ENCODE results near the gene ARPC4.

ARPC4 gene

DNA sequence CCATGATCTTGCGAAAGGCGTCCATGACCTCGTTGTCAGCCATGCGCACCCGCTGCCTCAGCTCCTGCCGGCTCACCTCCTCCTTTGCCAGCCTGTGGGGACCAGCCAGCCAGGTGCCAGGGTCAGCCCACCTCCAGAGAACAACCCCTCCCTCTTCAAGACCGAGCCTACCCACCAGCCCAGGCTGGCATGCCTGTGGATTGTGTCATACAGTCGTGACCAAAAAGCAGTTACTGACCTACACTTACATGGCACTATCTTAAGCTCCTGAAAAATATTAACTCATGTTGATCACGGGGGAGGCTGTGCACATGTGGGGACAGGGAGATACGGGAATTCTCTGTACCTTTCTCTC, 12.4 kb upstream of the ARPC4 start:
- H3K4me3 ChIP-seq (ENCODE audit: low read length) = no peak overlapping the region
- DNase-seq (ENCODE audit: low read depth) = no peak
- TF ChIP-seq CTCF (conservative IDR thresholded peaks at IDR 0.05; ENCODE audit: low read length) = no peak

- TF ChIP-seq CTCF (conservative IDR thresholded peaks at IDR 0.05; ENCODE audit: low read length) = no peak
- H3K4me3 ChIP-seq (ENCODE audit: low read length) = no peak overlapping the region
- DNase-seq (ENCODE audit: low read depth) = no peak
Measured at GRCh38 chr3:9780910-9781309, 12.0 kb upstream of the ARPC4 start.

- no peak overlapping the region for H3K4me3 ChIP-seq (ENCODE audit: low read length)
- DNase-seq (ENCODE audit: low read depth) = no peak
- no peak for TF ChIP-seq CTCF (conservative IDR thresholded peaks at IDR 0.05; ENCODE audit: low read length)
Measured at GRCh38 chr3:9781551-9781950, 11.3 kb upstream of the ARPC4 start.

DNA sequence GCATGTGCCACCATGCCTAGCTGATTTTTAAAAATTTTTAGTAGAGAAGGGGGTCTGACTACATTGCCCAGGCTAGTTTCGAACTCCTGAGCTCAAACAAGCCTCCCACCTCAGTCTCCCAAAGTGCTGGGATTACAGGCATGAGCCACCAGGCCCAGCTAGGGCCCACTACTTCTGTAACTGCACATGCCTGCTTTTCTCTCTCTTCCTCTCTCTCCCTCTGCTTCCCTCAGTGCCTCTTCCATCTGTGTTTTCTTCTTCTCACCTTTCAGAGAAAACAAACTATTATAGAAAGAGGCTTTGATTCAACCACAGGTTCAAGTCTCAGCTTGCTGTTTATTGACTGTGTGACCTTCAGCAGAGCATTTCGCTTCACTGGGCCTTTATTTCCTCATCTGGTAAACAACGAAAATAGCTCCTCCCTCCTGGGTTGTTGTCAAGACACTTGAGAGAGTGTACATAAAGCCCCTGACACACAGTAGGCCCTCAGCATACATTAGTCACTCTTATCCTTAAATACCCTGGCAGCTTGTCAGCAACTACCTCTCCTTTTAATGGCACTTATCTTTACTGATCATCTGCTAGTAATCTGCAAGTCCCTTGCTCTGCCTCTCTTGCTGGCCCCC, 10.8 kb upstream of the ARPC4 start:
- H3K4me3 ChIP-seq (ENCODE audit: low read length) = no peak overlapping the region
- no peak for TF ChIP-seq CTCF (conservative IDR thresholded peaks at IDR 0.05; ENCODE audit: low read length)
- no peak for DNase-seq (ENCODE audit: low read depth)

- DNase-seq (ENCODE audit: low read depth) = no peak
- no peak for TF ChIP-seq CTCF (conservative IDR thresholded peaks at IDR 0.05; ENCODE audit: low read length)
- no peak overlapping the region for H3K4me3 ChIP-seq (ENCODE audit: low read length)
Measured at GRCh38 chr3:9782770-9783169, 10.1 kb upstream of the ARPC4 start.

GRCh38 chr3:9783954-9784353, 8.9 kb upstream of the ARPC4 start:
- DNase-seq (ENCODE audit: low read depth) = no peak
- TF ChIP-seq CTCF (conservative IDR thresholded peaks at IDR 0.05; ENCODE audit: low read length) = no peak
- H3K4me3 ChIP-seq (ENCODE audit: low read length) = no peak overlapping the region

- DNase-seq (ENCODE audit: low read depth) = no peak
- H3K4me3 ChIP-seq (ENCODE audit: low read length) = no peak overlapping the region
- TF ChIP-seq CTCF (conservative IDR thresholded peaks at IDR 0.05; ENCODE audit: low read length) = no peak
Measured at GRCh38 chr3:9784965-9785364, 7.9 kb upstream of the ARPC4 start.
